Astrocyte (in vitro differentiated cells and primary cell): ENCODE data around the gene KCNN3. TPM values are rescaled to one million over a fixed set of nuclear protein-coding genes. Genes with fewer than 3 reads are reported as not detected.
A peak's percentile ranks its signal among the peaks of the same experiment; 100 is the strongest.

Experiments used
- DNase-seq: peaks from one replicate; pipeline ENCODE4 v3.0.0-alpha.2; 2010; ENCODE audit warnings: low read depth
- FAIRE-seq: peaks from 2 replicates; lab custom pipeline; 2011; peaks lifted over from hg19 to GRCh38; lab: Jason Lieb, UNC
- H2AFZ ChIP-seq: 2 replicates; pipeline ENCODE4 v1.6.0; 2012; ENCODE audit warnings: low read depth, low read length, inconsistent platforms
- H3K27ac ChIP-seq: 2 replicates; pipeline ENCODE4 v1.5.1; 2011; ENCODE audit warnings: low read depth, low read length, inconsistent platforms
- H3K27me3 ChIP-seq: 2 replicates; pipeline ENCODE4 v1.6.0; 2011; ENCODE audit warnings: low read length, inconsistent platforms; ENCODE audit not compliant: insufficient read depth
- H3K36me3 ChIP-seq: 2 replicates; pipeline ENCODE4 v1.5.1; 2011; ENCODE audit warnings: low read length, inconsistent platforms; ENCODE audit not compliant: insufficient read depth
- H3K4me1 ChIP-seq: 2 replicates; pipeline ENCODE4 v1.5.1; 2011; ENCODE audit warnings: low read length, inconsistent platforms; ENCODE audit not compliant: insufficient read depth
- H3K4me2 ChIP-seq: 2 replicates; pipeline ENCODE4 v1.6.0; 2012; ENCODE audit warnings: low read length, inconsistent platforms
- H3K4me3 ChIP-seq: 2 replicates; pipeline ENCODE4 v1.5.1; 2011; ENCODE audit warnings: low read depth, mild to moderate bottlenecking, low read length, inconsistent platforms; ENCODE audit not compliant: insufficient read depth
- H3K79me2 ChIP-seq: 2 replicates; pipeline ENCODE4 v1.6.0; 2012; ENCODE audit warnings: mild to moderate bottlenecking, low read length, inconsistent platforms; ENCODE audit not compliant: insufficient read depth
- H3K9ac ChIP-seq: 2 replicates; pipeline ENCODE4 v1.6.0; 2012; ENCODE audit warnings: mild to moderate bottlenecking, low read length, inconsistent platforms
- H3K9me3 ChIP-seq: 2 replicates; pipeline ENCODE4 v1.5.1; 2012; ENCODE audit warnings: low read depth, mild to moderate bottlenecking, low read length, inconsistent platforms; ENCODE audit not compliant: insufficient read depth
- H4K20me1 ChIP-seq: 2 replicates; pipeline ENCODE4 v1.6.0; 2012; ENCODE audit warnings: low read length, inconsistent platforms; ENCODE audit not compliant: insufficient read depth
- H3K27ac Mint-ChIP-seq: one replicate; pipeline ENCODE4 v1.8.0; 2021; ENCODE audit warnings: mild to moderate bottlenecking, mixed read lengths; ENCODE audit not compliant: unreplicated experiment
- H3K27me3 Mint-ChIP-seq: one replicate; pipeline ENCODE4 v1.8.0; 2021; ENCODE audit warnings: low read depth, mixed read lengths; ENCODE audit not compliant: unreplicated experiment
- H3K36me3 Mint-ChIP-seq: one replicate; pipeline ENCODE4 v1.8.0; 2021; ENCODE audit warnings: low read depth, mixed read lengths; ENCODE audit not compliant: unreplicated experiment
- H3K4me1 Mint-ChIP-seq: one replicate; pipeline ENCODE4 v1.8.0; 2021; ENCODE audit warnings: low read depth, mixed read lengths; ENCODE audit not compliant: unreplicated experiment
- H3K4me3 Mint-ChIP-seq: one replicate; pipeline ENCODE4 v1.8.0; 2021; ENCODE audit warnings: mild to moderate bottlenecking, moderate library complexity, mixed read lengths; ENCODE audit not compliant: unreplicated experiment
- H3K9me3 Mint-ChIP-seq: one replicate; pipeline ENCODE4 v1.8.0; 2021; ENCODE audit warnings: mild to moderate bottlenecking, mixed read lengths; ENCODE audit not compliant: unreplicated experiment
- CTCF ChIP-seq: IDR thresholded peaks from 2 replicates; pipeline ENCODE4 v1.5.1; 2011; ENCODE audit warnings: low read depth, mild to moderate bottlenecking, inconsistent platforms, low read length, moderate library complexity; ENCODE audit not compliant: insufficient read depth
- EZH2 ChIP-seq: IDR thresholded peaks from 2 replicates; pipeline ENCODE4 v1.6.1; 2012; ENCODE audit warnings: mild to moderate bottlenecking, low read length, inconsistent platforms; ENCODE audit not compliant: insufficient read depth
- total RNA-seq: library from RNA; stranded (reverse); gene quantifications from 2 replicates; pipeline ENCODE4 v1.2.1, GENCODE V29; 2021

KCNN3 gene
- total RNA-seq, 1 donor from 2014 or later = 0.66 TPM

- FAIRE-seq (no peak), DNase-seq (no peak)
- Histone ChIP-seq H3K4me1 (peaks cover 28% of the 10 kb centered on the region), H3K27ac (no peak overlapping the region), H3K4me2 (no peak overlapping the region), H4K20me1 (no peaks in the 10 kb centered on the region), H2AFZ (no peak overlapping the region), H3K9ac (no peak overlapping the region), H3K9me3 (no peaks in the 10 kb centered on the region), H3K4me3 (no peak overlapping the region), H3K79me2 (no peaks in the 10 kb centered on the region), H3K27me3 (no peaks in the 10 kb centered on the region), H3K36me3 (no peaks in the 10 kb centered on the region)
- Mint-ChIP-seq H3K27ac (no peak overlapping the region), H3K9me3 (no peaks in the 10 kb centered on the region), H3K36me3 (peaks cover 4% of the 10 kb centered on the region), H3K4me3 (no peak overlapping the region), H3K27me3 (peaks cover 13% of the 10 kb centered on the region), H3K4me1 (peaks cover 31% of the 10 kb centered on the region)
- TF ChIP-seq EZH2 (no peak), CTCF (no peak)
Observed at GRCh38 chr1:154859786-154860155, 10.3 kb downstream of the KCNN3 start.

GRCh38 chr1:154859151-154859785 lies 10.8 kb downstream of the KCNN3 start:
- Histone ChIP-seq H3K27ac (no peak overlapping the region), H3K9ac (no peak overlapping the region), H3K79me2 (no peaks in the 10 kb centered on the region), H3K4me2 (no peak overlapping the region), H3K4me1 (peaks cover 28% of the 10 kb centered on the region), H3K9me3 (no peaks in the 10 kb centered on the region), H3K27me3 (no peaks in the 10 kb centered on the region), H3K4me3 (no peak overlapping the region), H2AFZ (no peak overlapping the region), H3K36me3 (no peaks in the 10 kb centered on the region), H4K20me1 (no peaks in the 10 kb centered on the region)
- Mint-ChIP-seq H3K4me1 (peaks cover 31% of the 10 kb centered on the region), H3K27ac (no peak overlapping the region), H3K36me3 (peaks cover 4% of the 10 kb centered on the region), H3K4me3 (no peak overlapping the region), H3K9me3 (no peaks in the 10 kb centered on the region), H3K27me3 (peaks cover 13% of the 10 kb centered on the region)
- TF ChIP-seq CTCF = no peak
- no peak for TF ChIP-seq EZH2
- FAIRE-seq (no peak), DNase-seq (no peak)

DNA sequence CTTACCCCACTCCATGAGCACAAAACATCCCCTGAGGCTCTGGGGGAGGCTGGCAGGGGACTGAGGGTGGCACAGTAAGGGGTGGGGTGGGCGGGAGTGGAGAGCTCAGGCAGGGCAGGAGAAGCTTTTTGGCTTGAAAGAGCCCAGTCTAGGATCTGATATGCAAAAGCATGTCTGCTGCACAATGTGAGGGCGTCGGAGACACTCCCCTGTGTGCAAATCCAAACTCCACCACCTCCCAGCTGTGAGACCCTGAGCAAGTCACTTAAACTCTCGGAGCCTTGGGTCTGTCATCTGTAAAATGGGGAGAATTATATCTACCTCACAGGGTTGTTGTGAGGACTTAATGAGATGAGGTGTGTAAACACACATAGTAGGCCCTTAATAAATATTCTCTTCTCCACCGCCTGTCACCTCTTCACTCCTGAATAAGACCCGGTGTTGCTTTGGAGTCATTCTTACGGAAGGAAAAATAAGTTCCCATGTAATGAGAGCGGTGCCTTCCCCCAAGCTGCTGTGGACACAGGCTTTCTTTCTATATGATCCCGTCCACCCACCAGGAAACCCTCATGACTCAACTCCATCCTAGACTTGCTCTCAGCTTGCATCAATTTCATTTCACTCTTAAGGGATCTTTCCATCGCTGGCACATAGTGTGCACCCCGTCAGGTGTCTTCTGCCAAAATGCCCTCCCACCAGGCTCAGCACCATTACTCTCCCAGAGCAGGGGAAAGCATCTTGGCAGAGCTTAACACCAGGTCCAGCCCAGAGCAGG lies 12.5 kb downstream of the KCNN3 start:
- H3K27me3 ChIP-seq = no peaks in the 10 kb centered on the region
- Mint-ChIP-seq H3K9me3 (no peaks in the 10 kb centered on the region), H3K36me3 (peaks cover 4% of the 10 kb centered on the region), H3K27ac (no peak overlapping the region), H3K4me3 (peak overlapping the region; percentile 45), H3K27me3 (peaks cover 13% of the 10 kb centered on the region), H3K4me1 (peaks cover 21% of the 10 kb centered on the region)
- H3K27ac ChIP-seq = no peak overlapping the region
- H3K4me3 ChIP-seq = no peak overlapping the region
- no peak overlapping the region for H3K4me2 ChIP-seq
- no peak overlapping the region for H3K9ac ChIP-seq
- TF ChIP-seq EZH2 = no peak
- TF ChIP-seq CTCF = no peak
- H3K9me3 ChIP-seq = no peaks in the 10 kb centered on the region
- H4K20me1 ChIP-seq = no peaks in the 10 kb centered on the region
- no peaks in the 10 kb centered on the region for H3K79me2 ChIP-seq
- H3K36me3 ChIP-seq = no peaks in the 10 kb centered on the region
- FAIRE-seq = no peak
- DNase-seq = no peak
- H2AFZ ChIP-seq = no peak overlapping the region
- H3K4me1 ChIP-seq = peaks cover 12% of the 10 kb centered on the region
